SK-N-MC (cell line): ENCODE results near the gene CD34.

Experiments used
- EZH2 ChIP-seq: fragments of 200-600 bp; sonication (generic); IDR thresholded peaks from one replicate; pipeline ENCODE4 v1.6.1; 2017; ENCODE audit warnings: antibody characterized with exemption
- POLR2AphosphoS5 ChIP-seq: IDR thresholded peaks from 2 replicates; pipeline ENCODE4 v1.6.1; 2012; ENCODE audit warnings: mild to moderate bottlenecking, low read depth, low read length, borderline replicate concordance

GRCh38 chr1:207952617-207953542 lies 42.0 kb upstream of the CD34 start:
- no peak for TF ChIP-seq POLR2AphosphoS5
- TF ChIP-seq EZH2: no peak
